C4-2B (cell line): ENCODE data around the gene EFHD2.

Experiments used
- ZFX ChIP-seq: fragments of 450-650 bp; IDR thresholded peaks from 2 replicates; pipeline ENCODE4 v1.6.1; 2017
- TF ChIP-seq, protein P1 (sequence below): fragments of 450-650 bp; conservative IDR thresholded peaks from 2 replicates; pipeline ENCODE4 v1.5.1; 2017; ENCODE audit warnings: mild to moderate bottlenecking

DNA sequence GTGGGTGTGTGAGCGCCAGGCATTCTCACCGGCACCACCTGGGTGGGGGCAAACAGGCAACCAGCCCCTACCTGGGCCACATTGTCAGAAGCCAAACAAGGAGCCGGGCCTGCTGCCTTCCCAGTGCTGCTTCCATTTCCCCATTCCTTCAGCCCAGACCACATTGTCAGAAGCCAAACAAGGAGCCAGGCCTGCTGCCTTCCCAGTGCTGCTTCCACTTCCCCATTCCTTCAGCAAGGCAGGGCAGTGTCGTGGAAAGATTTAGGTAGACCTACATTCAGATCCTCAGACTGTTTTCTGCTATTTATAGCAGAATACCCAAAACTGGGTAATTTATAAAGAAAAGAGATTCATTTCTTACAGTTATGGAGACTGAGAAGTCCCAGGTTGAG, 47.0 kb upstream of the EFHD2 start:
- TF ChIP-seq, protein P1, sequence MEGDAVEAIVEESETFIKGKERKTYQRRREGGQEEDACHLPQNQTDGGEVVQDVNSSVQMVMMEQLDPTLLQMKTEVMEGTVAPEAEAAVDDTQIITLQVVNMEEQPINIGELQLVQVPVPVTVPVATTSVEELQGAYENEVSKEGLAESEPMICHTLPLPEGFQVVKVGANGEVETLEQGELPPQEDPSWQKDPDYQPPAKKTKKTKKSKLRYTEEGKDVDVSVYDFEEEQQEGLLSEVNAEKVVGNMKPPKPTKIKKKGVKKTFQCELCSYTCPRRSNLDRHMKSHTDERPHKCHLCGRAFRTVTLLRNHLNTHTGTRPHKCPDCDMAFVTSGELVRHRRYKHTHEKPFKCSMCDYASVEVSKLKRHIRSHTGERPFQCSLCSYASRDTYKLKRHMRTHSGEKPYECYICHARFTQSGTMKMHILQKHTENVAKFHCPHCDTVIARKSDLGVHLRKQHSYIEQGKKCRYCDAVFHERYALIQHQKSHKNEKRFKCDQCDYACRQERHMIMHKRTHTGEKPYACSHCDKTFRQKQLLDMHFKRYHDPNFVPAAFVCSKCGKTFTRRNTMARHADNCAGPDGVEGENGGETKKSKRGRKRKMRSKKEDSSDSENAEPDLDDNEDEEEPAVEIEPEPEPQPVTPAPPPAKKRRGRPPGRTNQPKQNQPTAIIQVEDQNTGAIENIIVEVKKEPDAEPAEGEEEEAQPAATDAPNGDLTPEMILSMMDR, result no peak
- TF ChIP-seq ZFX, result no peak
